KOPT-K1 (cell line): ENCODE measurements around the gene ITGAE.

ENCODE experiments used
- H3K27ac ChIP-seq: fragments of 200-600 bp; sonication (generic); 2 replicates; pipeline ENCODE4 v1.5.1; 2016; ENCODE audit warnings: antibody characterized with exemption, mild to moderate bottlenecking, low read depth, low read length; ENCODE audit not compliant: poor library complexity, severe bottlenecking
- H3K36me3 ChIP-seq: fragments of 200-600 bp; sonication (generic); 2 replicates; pipeline ENCODE4 v1.5.1; 2017; ENCODE audit warnings: antibody characterized with exemption, mild to moderate bottlenecking, low read length, moderate library complexity; ENCODE audit not compliant: insufficient read depth
- H3K9me3 ChIP-seq: fragments of 200-600 bp; sonication (generic); 2 replicates; pipeline ENCODE4 v1.5.1; 2017; ENCODE audit warnings: antibody characterized with exemption, low read length, mild to moderate bottlenecking; ENCODE audit not compliant: insufficient read depth, poor library complexity, severe bottlenecking

Gene ITGAE

DNA sequence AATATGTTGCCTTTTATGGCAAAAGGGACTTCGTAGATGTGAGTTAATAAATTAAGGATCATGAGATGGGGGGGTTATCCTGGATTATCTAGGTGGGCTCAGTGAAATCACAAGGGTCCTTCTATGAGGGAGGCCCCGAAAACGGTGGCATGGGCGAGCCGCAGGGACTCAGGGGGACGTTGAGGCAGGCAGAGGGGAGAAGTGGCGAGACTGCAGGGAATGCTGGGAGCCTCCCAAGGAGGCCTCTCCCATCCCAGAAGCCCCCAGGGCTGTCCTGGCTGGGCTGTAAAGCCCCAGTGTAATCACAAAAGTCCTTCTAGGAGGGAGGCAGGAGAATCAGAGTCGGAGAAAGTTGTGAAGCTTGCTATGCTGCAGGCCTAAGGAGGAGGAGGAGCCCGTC, 35.0 kb downstream of the ITGAE start:
- peak overlapping the region; percentile 73 for H3K27ac ChIP-seq
- H3K36me3 ChIP-seq: peaks cover 8% of the 10 kb centered on the region; the same call in 1 of the 2 replicates
- no peaks in the 10 kb centered on the region for H3K9me3 ChIP-seq

DNA sequence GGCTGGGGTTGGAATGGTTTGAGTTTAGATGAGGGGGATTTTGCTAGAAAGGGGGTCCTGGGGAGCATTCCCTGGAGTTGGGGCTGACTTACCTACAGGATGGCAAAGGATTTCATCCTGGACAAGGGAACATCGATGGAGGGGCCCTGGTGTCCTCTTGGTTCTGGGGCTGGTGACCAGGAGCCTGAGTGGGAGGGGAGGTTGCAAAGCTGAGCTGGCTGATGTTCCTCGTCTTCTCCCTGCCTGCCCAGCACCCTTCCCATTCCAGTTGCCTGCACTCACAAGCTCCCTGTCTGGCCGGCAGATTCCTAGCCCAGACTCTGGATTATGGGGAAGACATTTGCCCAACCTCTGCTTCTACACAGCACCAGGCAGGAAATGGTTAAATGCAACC, 37.2 kb downstream of the ITGAE start:
- Histone ChIP-seq H3K36me3 (peaks cover 26% of the 10 kb centered on the region; the same call in 1 of the 2 replicates), H3K9me3 (peaks cover 12% of the 10 kb centered on the region), H3K27ac (peak overlapping the region; percentile 73)

DNA sequence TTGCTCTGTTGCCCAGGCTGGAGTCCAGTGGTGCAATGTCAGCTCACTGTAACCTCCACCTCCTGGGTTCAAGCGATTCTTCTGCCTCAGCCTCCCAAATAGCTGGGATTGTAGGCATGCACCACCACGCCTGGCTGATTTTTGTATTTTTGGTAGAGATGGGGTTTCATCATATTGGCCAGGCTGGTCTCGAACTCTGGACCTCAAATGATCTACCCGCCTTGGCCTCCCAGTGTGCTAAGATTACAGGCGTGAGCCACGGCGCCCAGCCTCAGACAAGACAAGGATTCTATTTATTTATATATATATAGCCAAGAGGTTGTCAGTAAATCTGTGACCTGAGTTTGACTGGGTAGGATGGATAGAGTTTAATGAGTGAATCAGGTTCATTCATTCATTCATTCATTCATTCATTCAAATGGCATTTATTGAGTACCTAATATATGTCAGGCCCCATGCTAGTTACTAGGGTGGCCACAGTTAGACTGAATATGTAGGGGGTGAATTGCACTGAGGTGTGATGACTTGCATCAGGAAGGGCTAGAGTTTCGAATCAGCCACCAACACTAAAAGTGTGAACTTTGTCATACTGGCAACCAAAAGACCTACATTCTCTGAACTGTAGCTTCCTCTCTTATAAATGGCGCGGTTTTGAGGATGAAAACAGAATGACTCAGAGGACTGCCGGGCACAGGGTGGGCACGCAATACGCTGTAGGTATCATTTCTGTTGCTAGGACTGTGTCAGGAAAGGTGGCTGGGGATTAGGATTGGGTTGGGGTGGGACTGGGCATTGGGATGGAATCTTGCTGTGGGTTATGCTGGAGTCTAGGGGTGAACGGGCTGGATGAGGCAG, 37.8 kb downstream of the ITGAE start:
- Histone ChIP-seq H3K27ac (peak overlapping the region; percentile 73), H3K9me3 (peaks cover 12% of the 10 kb centered on the region), H3K36me3 (peaks cover 26% of the 10 kb centered on the region; the same call in 1 of the 2 replicates)

DNA sequence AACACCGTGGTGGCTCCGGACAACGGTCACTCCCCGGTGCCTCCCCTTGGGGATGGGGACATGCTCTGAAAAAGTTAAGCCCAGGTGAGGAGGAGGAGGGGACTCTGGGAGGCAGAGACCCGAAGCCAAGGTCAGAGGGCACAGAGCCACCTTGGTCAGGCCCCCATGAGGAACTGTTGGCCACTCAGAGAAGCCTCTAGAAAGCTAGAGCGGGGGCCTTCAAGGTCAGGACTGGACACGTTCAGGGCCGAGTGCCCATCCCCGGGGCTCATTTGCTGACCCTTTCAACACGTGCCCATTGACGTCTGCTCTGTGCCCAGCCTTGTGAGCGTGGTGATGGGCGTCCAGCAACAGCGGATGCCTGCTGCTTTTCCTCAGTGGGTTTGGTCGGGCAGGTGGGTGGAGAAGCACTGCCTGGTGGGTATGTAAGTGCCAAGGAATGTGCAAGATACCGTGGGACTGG, 39.0 kb downstream of the ITGAE start:
- Histone ChIP-seq H3K9me3 (peaks cover 12% of the 10 kb centered on the region), H3K36me3 (peaks cover 30% of the 10 kb centered on the region; the same call in 1 of the 2 replicates), H3K27ac (no peak overlapping the region)

DNA sequence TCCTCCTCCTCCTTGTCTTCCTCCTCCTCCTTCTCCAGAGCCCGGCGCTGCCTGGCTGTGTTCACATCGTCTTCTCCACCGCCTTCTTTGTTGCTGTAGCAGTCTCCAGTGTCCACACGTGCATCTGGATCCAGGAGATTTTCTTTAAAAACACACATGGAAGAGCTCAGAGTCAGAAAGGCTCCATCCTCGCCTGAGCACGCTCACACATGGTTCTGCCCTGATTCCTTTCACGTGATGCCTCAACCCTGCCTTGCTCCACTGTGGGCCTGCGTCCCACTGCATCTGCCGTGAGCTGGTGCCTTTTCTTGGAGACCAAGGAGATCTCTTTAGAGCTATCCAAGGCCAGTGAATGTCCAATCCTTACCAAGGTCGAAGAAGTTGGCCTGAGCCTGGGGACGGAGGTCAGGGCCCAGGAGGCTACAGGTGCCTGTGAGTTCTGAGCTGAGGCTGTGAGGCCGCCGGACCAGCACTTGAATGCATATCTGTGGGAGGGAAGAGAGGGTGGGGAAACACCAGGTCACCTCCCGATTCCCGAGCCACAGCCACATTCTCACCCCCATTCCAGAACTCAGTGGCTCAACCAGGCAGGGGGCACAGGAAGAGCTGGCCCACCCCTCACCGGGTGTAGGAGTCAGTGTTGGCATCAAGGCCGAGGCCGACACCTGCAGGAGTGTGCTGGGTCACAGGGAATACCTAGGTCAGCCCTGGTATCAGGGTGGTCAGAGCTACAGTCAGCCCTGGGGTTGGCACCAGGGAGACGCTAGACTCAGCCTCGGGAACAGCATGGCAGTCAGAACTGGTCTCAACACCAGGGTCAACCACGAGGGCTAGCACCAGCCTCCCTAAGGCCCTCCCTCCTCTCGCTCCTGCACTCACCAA, 39.7 kb downstream of the ITGAE start:
- H3K9me3 ChIP-seq: peaks cover 12% of the 10 kb centered on the region
- peak overlapping the region; percentile 10 for H3K27ac ChIP-seq
- H3K36me3 ChIP-seq: peaks cover 30% of the 10 kb centered on the region; the same call in 1 of the 2 replicates

DNA sequence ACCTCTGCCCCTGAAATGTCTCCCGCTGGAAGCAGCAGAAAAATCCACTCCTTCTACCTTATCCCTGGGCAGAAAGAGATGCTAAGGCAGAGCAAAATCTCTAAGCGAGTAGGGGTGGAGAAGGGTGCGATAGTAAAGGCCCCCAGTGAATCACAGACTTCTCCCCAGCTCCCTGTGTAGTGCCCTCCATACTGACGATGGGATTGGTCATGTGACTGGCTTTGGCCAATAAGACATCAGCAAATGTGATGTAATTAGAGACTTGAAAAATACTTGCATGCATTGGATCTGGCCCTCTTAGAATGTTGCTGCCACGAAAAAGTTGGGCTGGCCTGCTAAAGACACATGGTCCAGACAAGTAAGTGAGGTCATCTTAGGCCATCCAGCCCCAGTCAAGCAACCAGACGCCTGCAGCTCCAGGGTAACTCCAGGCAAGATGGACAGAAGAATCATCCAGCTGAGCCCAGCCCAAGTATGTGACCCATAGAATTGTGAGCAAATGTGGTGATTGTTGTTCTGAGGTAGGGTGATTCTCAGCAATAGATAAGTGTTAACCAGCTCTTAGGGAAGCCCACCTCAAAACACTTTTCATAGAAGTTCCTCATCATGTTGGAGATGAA, 41.3 kb downstream of the ITGAE start:
- H3K9me3 ChIP-seq: peaks cover 12% of the 10 kb centered on the region
- no peak overlapping the region for H3K27ac ChIP-seq
- H3K36me3 ChIP-seq: peaks cover 30% of the 10 kb centered on the region; the same call in 1 of the 2 replicates

DNA sequence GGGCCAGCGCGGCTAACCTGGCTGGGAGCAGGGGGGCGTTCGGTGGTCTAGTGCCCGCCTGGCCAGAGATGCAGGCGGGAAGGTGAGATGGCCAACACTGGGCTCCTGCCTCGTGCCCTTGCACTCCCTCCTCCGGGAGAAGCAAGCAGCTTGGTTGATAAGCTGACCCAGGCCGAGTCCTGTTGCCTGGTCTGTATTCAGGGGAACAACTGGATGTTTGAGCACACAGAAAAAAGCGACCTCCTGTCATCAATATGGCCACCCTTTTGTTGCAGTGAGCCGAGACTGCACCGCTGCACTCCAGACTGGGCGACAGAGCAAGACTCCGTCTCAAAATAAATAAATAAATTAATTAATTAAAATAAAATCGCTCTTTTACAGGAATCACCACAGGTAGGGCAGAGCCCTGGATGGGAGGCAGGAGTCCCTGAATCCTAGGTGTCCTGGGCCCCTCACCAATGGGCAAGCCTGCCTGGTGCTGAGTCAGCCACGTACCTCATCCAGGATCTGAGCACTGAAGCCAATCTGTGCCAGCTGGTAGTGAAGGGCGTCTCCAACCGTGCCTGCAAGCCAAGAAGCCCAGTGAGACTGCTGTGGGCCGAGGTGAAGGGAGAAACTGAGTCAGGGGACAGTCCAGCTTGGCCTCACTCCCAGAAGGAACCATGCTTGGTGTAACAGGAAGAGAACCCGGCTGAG, 45.5 kb downstream of the ITGAE start:
- Histone ChIP-seq H3K27ac (peak overlapping the region; percentile 4), H3K9me3 (peaks cover 12% of the 10 kb centered on the region), H3K36me3 (peaks cover 17% of the 10 kb centered on the region; the same call in 1 of the 2 replicates)

DNA sequence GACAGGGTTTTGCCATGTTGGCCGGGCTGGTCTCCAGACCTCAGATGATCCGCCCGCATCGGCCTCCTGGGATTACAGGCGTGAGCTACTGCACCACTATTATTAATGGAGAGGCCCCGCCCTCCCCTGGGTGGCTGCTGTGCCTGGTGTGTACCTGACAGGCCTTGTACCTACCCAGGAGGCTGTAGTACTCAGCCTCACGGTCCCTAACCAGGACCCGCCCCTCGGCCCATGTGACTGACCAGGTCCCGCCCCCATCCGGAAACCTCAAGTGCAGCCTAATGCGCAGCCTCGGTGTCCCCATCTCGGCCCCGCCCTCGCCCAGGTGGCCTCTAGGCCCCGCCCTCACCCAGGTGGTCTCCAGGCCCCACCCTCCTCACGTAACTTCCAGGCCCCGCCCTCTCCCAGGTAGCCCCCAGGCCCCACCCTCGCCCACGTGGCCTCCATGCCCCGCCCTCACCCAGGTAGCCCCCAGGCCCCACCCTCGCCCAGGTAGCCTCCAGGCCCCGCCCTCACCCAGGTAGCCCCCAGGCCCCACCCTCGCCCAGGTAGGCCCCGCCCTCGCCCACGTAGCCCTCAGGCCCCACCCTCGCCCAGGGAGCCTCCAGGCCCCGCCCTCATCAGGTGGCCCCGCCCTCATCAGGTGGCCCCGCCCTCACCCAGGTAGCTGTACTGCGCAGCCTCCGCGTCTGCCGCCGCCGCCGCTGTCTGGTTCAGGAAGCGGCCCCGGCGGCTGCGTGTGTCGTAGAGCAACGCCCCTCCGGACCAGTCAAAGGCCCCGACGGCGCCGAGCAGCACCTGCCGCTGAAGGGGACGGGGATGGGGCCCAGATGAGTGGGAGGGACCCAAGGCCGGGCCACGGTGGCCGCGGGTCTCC, 46.3 kb downstream of the ITGAE start:
- Histone ChIP-seq H3K27ac (no peak overlapping the region), H3K9me3 (peaks cover 7% of the 10 kb centered on the region), H3K36me3 (peaks cover 9% of the 10 kb centered on the region; the same call in 1 of the 2 replicates)

DNA sequence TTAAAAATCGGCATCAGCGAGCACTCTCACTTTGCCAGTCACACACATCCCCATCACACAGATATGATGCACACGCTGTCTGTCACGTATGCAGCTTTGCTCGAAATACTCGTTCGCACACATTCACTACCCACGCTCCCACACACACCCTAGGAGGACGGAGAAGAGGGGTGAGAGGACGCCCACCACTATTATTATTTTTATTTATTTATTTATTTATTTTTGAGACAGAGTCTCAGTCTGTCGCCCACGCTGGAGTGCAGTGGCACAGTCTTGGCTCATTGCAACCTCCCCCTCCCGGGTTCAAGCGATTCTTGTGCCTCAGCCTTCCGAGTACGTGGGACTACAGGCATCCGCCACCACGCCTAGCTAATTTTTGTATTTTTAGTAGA, 46.9 kb downstream of the ITGAE start:
- Histone ChIP-seq H3K36me3 (peaks cover 3% of the 10 kb centered on the region; the same call in 1 of the 2 replicates), H3K9me3 (peaks cover under 1% of the 10 kb centered on the region), H3K27ac (peak overlapping the region; percentile 97)

DNA sequence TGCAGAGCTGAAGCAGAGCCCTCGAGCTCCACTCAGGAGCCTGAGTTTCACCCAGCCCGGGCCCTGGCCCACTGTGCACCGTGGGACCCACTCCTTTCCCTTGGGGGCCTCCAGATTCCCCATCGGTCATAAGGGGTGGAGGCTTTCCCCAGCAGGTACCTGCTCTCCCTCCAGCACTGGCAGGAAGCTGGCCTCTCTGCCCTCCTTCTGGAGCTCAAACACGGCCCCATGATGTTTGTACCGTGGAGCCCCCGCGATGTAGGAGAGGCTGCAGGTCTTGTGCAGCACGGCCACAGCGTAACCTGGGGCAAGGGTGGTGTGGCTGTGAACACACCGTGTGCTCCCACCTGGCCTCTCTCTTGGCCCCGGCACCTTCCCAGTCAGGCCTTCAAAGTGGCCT, 47.4 kb downstream of the ITGAE start:
- Histone ChIP-seq H3K9me3 (no peaks in the 10 kb centered on the region), H3K36me3 (peaks cover 6% of the 10 kb centered on the region; the same call in 1 of the 2 replicates), H3K27ac (peak overlapping the region; percentile 97)

DNA sequence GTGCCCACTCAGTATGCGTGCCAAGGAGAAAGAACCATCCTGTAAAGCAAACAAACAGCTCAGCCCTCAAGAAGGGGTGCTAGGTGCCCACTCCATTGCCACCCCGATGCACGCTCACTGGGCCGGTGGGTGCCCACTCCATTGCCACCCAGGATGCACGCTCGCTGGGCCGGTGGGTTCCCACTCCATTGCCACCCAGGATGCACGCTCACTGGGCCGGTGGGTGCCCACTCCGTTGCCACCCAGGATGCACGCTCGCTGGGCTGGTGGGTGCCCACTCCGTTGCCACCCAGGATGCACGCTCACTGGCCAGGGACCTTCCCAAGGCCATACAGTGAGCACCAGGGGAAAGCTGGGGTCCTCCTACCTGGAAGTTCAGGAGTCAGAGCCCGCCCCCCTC, 49.2 kb downstream of the ITGAE start:
- peaks cover 10% of the 10 kb centered on the region; the same call in 1 of the 2 replicates for H3K36me3 ChIP-seq
- peak overlapping the region; percentile 97 for H3K27ac ChIP-seq
- H3K9me3 ChIP-seq: no peaks in the 10 kb centered on the region

DNA sequence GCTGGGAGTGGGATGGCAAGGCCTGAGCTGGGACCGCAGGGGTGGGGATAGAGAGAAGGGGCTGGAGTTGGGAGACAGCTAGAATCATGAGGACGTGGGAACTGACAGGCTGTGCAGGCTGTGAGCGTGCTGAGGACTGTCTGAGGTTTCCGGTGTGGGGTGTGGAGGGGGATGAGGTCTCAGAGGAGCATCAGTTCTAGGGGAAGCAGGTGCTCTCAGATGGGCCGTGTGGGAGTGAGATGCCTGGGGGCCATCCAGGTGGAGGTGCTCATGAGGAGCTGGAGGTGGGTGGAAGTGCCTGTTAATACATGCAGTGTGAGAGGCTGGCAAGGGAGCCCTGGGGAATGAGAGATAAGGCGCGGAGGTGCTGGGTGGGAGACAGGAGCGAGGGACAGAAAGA, 50.1 kb downstream of the ITGAE start:
- Histone ChIP-seq H3K9me3 (no peaks in the 10 kb centered on the region), H3K36me3 (peaks cover 13% of the 10 kb centered on the region; the same call in 1 of the 2 replicates), H3K27ac (peak overlapping the region; percentile 97)

DNA sequence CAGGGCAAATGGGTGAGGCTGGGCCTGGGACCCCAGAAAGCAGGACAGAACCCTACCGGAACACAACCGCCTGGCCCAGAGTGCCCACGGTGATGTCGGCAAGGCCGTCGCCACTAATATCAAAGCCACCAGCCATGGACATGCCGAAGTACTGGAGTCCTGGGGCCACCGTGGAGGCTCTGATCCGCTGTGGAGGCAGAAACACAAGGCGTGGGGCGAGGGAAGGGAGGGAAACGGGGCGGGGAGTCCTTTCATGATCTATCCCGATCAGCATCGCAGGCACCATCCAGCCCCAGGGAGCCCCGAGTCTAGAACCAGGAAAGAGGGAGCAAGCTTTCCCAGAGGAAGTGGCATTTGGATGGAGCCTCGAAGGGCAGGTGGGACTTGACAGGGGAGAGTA, 50.7 kb downstream of the ITGAE start:
- no peaks in the 10 kb centered on the region for H3K9me3 ChIP-seq
- H3K36me3 ChIP-seq: peaks cover 17% of the 10 kb centered on the region; the same call in 1 of the 2 replicates
- H3K27ac ChIP-seq: peak overlapping the region; percentile 97
